Mucosa of descending colon (tissue), 3 donors: ENCODE results near the gene RBBP9. TPM values are rescaled to one million over a fixed set of nuclear protein-coding genes. Genes with fewer than 3 reads are reported as not detected.

Experiments
- ATAC-seq: fragments of 200-7000 bp; cut with Tn5 transposase; one replicate; pipeline ENCODE4 v1.9.1; 2020; ENCODE audit warnings: mild to moderate bottlenecking, moderate library complexity
- DNase-seq, 3 donors: peaks; one replicate each; pipeline ENCODE4 v3.0.0-alpha.2; 2020
- H3K36me3 ChIP-seq: fragments of 200-600 bp; one replicate; pipeline ENCODE4 v1.8.0; 2021; ENCODE audit warnings: low read depth, mild to moderate bottlenecking
- H3K4me1 ChIP-seq: fragments of 200-600 bp; one replicate; pipeline ENCODE4 v1.8.0; 2021; ENCODE audit warnings: low read depth, mild to moderate bottlenecking
- H3K4me3 ChIP-seq: fragments of 200-600 bp; one replicate; pipeline ENCODE4 v1.8.0; 2021; ENCODE audit warnings: mild to moderate bottlenecking
- H3K9me3 ChIP-seq: fragments of 200-600 bp; one replicate; pipeline ENCODE4 v1.8.0; 2021; ENCODE audit warnings: mild to moderate bottlenecking
- CTCF ChIP-seq: fragments of 200-600 bp; IDR thresholded peaks from one replicate; pipeline ENCODE4 v1.8.0; 2022; ENCODE audit warnings: antibody characterized with exemption, mild to moderate bottlenecking
- intact Hi-C, 2 donors: fragments of 100-400 bp; cut with DNase I in 1 of 2; cut with micrococcal nuclease in 1 of 2; formaldehyde crosslinking; loops; one replicate each; pipeline versions ENCODE4 v1.11.0 to v1.11.1; 2022; cut with DNase I, micrococcal nuclease
- total RNA-seq, 3 donors: library from RNA; stranded (reverse); fragmentation: NEBNext Ultra II Directional in 2 of 3; extraction: Animal tissue kit (Norgen Biotek cat#: 25700) in 2 of 3; gene quantifications; one replicate each; pipeline versions ENCODE4 v1.2.1 to v1.2.4, GENCODE V29; 2021 to 2023
- donor health status: DM: no; HTN: no; CAD: no; lungs with moderate emphysema.
- donor health status: DM: no; HTN: no; CAD: no.
- donor health status: DM: no; HTN: yes; CAD: no.

The RBBP9 gene
- total RNA-seq, 3 donors from 2014 or later = 8.8 to 11.1 (median 9.5) TPM

GRCh38 chr20:18497603-18498002 is 578 bp upstream of the RBBP9 start:
- Histone ChIP-seq H3K4me3 (no peak overlapping the region), H3K36me3 (no peaks in the 10 kb centered on the region), H3K4me1 (peaks cover 10% of the 10 kb centered on the region), H3K9me3 (no peaks in the 10 kb centered on the region)
- ATAC-seq (no peak), DNase-seq (no peak)
- intact Hi-C loops = no loop called here
- no peak for TF ChIP-seq CTCF

GRCh38 chr20:18496042-18496441 is 983 bp downstream of the RBBP9 start:
- H3K4me1 ChIP-seq = peaks cover 10% of the 10 kb centered on the region
- no peak overlapping the region for H3K4me3 ChIP-seq
- ATAC-seq = no peak
- H3K36me3 ChIP-seq = no peaks in the 10 kb centered on the region
- no peak for TF ChIP-seq CTCF
- H3K9me3 ChIP-seq = no peaks in the 10 kb centered on the region
- intact Hi-C loops = no loop called here
- no peak for DNase-seq

- no peak for TF ChIP-seq CTCF
- Histone ChIP-seq H3K4me3 (no peak overlapping the region), H3K36me3 (no peaks in the 10 kb centered on the region), H3K4me1 (no peaks in the 10 kb centered on the region), H3K9me3 (no peaks in the 10 kb centered on the region)
- DNase-seq (no peak), ATAC-seq (no peak)
- intact Hi-C loops = no loop called here
These were observed 8.7 kb downstream of the RBBP9 start for GRCh38 chr20:18488301-18488700.

GRCh38 chr20:18481596-18481995 is 15.4 kb downstream of the RBBP9 start:
- intact Hi-C loops = no loop called here
- ATAC-seq = no peak
- no peak for TF ChIP-seq CTCF

GRCh38 chr20:18477821-18478220 is 19.2 kb downstream of the RBBP9 start:
- no peak for TF ChIP-seq CTCF

More at GRCh38 chr20:18481596-18481995, 15.4 kb downstream of the RBBP9 start:
- no peak for DNase-seq
- Histone ChIP-seq H3K4me3 (no peak overlapping the region), H3K36me3 (no peaks in the 10 kb centered on the region), H3K4me1 (no peaks in the 10 kb centered on the region), H3K9me3 (no peaks in the 10 kb centered on the region)

GRCh38 chr20:18477218-18477617 is 19.8 kb downstream of the RBBP9 start:
- no peak for ATAC-seq
- DNase-seq = no peak
- no peak for TF ChIP-seq CTCF
- H3K4me3 ChIP-seq = no peak overlapping the region
- intact Hi-C loops = no loop called here
- peaks cover 4% of the 10 kb centered on the region for H3K36me3 ChIP-seq
- H3K4me1 ChIP-seq = no peaks in the 10 kb centered on the region
- no peaks in the 10 kb centered on the region for H3K9me3 ChIP-seq

More at GRCh38 chr20:18477821-18478220, 19.2 kb downstream of the RBBP9 start:
- ATAC-seq (no peak), DNase-seq (no peak)
- Histone ChIP-seq H3K4me3 (no peak overlapping the region), H3K4me1 (no peaks in the 10 kb centered on the region), H3K36me3 (peaks cover 4% of the 10 kb centered on the region), H3K9me3 (no peaks in the 10 kb centered on the region)
- intact Hi-C loops = no loop called here
